ENCODE measurements around the gene PLK2.

DNA sequence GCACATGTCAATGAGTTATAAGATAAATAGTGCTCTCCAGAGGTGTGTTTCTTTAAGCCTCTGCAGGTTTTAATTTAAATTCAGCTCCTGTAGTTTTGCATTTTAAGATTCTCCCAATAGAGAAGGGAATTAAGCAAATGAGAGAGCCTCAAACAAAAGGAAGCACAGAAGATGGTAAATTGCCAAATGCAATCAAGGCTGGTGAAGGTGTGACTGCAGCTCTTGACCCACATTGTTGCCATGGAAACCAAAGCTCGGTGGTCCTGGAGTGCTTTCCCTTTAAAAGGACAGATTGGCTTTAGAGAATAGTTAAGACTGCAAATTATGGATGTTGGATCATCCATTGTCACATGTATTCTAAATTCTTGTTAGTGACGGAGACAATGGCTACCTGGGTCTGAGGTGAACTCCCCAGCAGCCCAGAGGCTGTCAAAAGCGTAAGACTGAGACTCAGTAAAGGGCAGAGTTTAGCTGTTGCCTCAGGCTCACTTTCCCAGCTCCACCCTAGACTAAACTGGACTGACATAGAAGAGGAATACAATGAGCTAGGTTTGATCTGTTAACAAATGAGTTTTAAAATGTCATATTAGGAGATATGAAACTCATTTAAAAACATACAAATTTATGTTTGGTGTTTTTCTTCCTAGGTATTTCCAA lies 43.6 kb upstream of the PLK2 start:
- TF ChIP-seq EP300 (IDR thresholded peaks at IDR 0.05) = no peak
- TF ChIP-seq, protein P1, sequence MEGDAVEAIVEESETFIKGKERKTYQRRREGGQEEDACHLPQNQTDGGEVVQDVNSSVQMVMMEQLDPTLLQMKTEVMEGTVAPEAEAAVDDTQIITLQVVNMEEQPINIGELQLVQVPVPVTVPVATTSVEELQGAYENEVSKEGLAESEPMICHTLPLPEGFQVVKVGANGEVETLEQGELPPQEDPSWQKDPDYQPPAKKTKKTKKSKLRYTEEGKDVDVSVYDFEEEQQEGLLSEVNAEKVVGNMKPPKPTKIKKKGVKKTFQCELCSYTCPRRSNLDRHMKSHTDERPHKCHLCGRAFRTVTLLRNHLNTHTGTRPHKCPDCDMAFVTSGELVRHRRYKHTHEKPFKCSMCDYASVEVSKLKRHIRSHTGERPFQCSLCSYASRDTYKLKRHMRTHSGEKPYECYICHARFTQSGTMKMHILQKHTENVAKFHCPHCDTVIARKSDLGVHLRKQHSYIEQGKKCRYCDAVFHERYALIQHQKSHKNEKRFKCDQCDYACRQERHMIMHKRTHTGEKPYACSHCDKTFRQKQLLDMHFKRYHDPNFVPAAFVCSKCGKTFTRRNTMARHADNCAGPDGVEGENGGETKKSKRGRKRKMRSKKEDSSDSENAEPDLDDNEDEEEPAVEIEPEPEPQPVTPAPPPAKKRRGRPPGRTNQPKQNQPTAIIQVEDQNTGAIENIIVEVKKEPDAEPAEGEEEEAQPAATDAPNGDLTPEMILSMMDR (IDR thresholded peaks at IDR 0.05) = no peak
